Psoas muscle (tissue), 8 donors: ENCODE measurements around the gene SMC4. TPM values are rescaled to one million over a fixed set of nuclear protein-coding genes. Genes with fewer than 3 reads are reported as not detected.

Source experiments
- ATAC-seq, 4 donors: fragments of 200-7000 bp; cut with Tn5 transposase; one replicate each; pipeline ENCODE4 v1.9.1; 2020; ENCODE audit warnings: moderate library complexity in 3 of 4, mild to moderate bottlenecking in 2 of 4
- DNase-seq, 2 donors: peaks; one replicate each; pipeline ENCODE4 v3.0.0-alpha.2; 2020
- H3K27ac ChIP-seq: fragments of 200-600 bp; one replicate; pipeline ENCODE4 v1.8.0; 2022
- H3K27me3 ChIP-seq, 3 donors: fragments of 200-600 bp in 1 of 3; one replicate each; pipeline versions ENCODE4 v1.6.1 to v1.8.0; 2013 to 2022; ENCODE audit warnings: low read length in 2 of 3, mild to moderate bottlenecking in 2 of 3, moderate library complexity in 1 of 3; ENCODE audit not compliant: insufficient read depth in 3 of 3
- H3K36me3 ChIP-seq, 2 donors: fragments of 200-600 bp in 1 of 2; one replicate each; pipeline versions ENCODE4 v1.6.1 to v1.8.0; 2013 to 2022; ENCODE audit warnings: low read depth in 1 of 2, mild to moderate bottlenecking in 1 of 2, moderate library complexity in 1 of 2; ENCODE audit not compliant: insufficient read depth in 1 of 2
- H3K4me1 ChIP-seq: fragments of 200-600 bp; one replicate; pipeline ENCODE4 v1.8.0; 2022
- H3K4me3 ChIP-seq: fragments of 200-600 bp; one replicate; pipeline ENCODE4 v1.8.0; 2022; ENCODE audit warnings: mild to moderate bottlenecking
- H3K9me3 ChIP-seq: fragments of 200-600 bp; one replicate; pipeline ENCODE4 v1.8.0; 2022
- WGBS, 3 donors: extraction: QIAGEN DNeasy Blood & Tissue Kit; methylation state at CpG; one replicate each; pipeline versions ENCODE4 v1.1.6 to v1.1.7; 2013; 5-methylcytosine and 5-hydroxymethylcytosine counted together
- intact Hi-C, 2 donors: fragments of 100-400 bp; cut with DNase I; formaldehyde crosslinking; loops; one replicate each; pipeline versions ENCODE4 v1.11.0 to v1.14.2; 2022
- polyA plus RNA-seq, 3 donors: library from polyadenylated mRNA; stranded (reverse); fragments of 200-250 nt; gene quantifications; one replicate each; pipeline ENCODE4 v1.2.3, GENCODE V29; 2013
- total RNA-seq, 4 donors: library from RNA; stranded (reverse); fragmentation: NEBNext Ultra II Directional in 2 of 4; extraction: Animal tissue kit (Norgen Biotek cat#: 25700) in 2 of 4; gene quantifications; one replicate each; pipeline versions ENCODE4 v1.2.1 to v1.2.4, GENCODE V29; 2021 to 2023
- TF ChIP-seq, protein P1 (sequence below): fragments of 200-600 bp; IDR thresholded peaks from one replicate; pipeline ENCODE4 v1.8.0; 2022; ENCODE audit warnings: antibody characterized with exemption
- donor health status: healthy with polysubstance abuse.
- donor health status: DM: no; HTN: no; CAD: no; lungs with moderate emphysema.
- donor health status: Bipolar disorder and iron deficiency.
- donor health status: healthy.
- donor health status: DM: yes; HTN: yes; CAD: no.
- donor health status: DM: no; HTN: no; CAD: no.
- donor health status: DM: no; HTN: no; CAD: no.
- donor health status: DM: yes; HTN: yes; CAD: no.

SMC4 gene
- total and polyA plus RNA-seq, 7 donors, result 6.9 to 17.3 (median 8.6) TPM

DNA sequence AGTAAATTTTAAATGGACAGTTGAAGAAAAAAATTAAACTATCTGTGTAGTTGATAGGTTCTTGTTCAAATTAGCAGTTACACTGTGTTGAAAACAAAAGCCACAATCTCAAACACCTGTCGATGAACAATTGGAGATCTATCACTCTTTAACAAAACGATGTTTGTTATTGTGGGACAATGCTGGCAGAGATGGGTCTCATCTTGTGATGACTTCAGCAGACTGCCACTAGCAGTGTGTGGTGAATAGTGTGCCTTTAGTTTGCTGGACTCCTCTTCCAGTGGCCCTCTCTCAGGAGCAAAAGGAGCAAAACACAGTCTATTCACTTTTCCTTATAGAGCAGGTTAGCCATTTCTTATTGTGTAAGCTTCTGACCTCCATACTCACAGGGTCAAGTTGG is 64.9 kb downstream of the SMC4 start:
- 80 to 89% (median 86%) methylated on average over 2 of the region's 2 CpGs for WGBS, 3 donors

DNA sequence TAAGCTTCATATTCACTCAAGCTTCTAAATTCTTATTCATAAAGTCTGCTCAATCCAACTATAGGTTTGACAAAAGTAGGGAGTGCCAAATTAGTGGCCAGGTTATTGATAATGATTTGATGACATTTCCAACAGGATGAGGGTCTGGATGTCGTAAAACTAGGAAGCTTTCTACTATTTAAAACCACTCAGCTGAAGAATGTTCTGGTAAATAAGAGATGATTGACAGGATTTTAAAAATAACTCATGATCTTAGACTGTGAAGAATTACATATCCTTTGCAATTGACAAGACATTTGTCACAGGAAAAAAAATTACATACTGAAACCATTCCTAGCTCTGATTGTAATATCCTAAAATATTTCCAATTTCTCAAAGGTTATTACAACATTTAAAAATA is 65.5 kb downstream of the SMC4 start:
- Histone ChIP-seq H3K36me3 (no peaks in the 10 kb centered on the region), H3K4me1 (no peaks in the 10 kb centered on the region), H3K9me3 (no peaks in the 10 kb centered on the region), H3K4me3 (no peak overlapping the region), H3K27me3 (no peaks in the 10 kb centered on the region), H3K27ac (no peak overlapping the region)
- no peak for DNase-seq
- ATAC-seq, result no peak
- intact Hi-C loops, result no loop called here
- TF ChIP-seq, protein P1, sequence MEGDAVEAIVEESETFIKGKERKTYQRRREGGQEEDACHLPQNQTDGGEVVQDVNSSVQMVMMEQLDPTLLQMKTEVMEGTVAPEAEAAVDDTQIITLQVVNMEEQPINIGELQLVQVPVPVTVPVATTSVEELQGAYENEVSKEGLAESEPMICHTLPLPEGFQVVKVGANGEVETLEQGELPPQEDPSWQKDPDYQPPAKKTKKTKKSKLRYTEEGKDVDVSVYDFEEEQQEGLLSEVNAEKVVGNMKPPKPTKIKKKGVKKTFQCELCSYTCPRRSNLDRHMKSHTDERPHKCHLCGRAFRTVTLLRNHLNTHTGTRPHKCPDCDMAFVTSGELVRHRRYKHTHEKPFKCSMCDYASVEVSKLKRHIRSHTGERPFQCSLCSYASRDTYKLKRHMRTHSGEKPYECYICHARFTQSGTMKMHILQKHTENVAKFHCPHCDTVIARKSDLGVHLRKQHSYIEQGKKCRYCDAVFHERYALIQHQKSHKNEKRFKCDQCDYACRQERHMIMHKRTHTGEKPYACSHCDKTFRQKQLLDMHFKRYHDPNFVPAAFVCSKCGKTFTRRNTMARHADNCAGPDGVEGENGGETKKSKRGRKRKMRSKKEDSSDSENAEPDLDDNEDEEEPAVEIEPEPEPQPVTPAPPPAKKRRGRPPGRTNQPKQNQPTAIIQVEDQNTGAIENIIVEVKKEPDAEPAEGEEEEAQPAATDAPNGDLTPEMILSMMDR, result no peak
- 43 to 85% (median 76%) methylated on average over 1 of the region's 1 CpG for WGBS, 3 donors

More for the DNA sequence above, 64.9 kb downstream of the SMC4 start:
- DNase-seq (no peak), ATAC-seq (no peak)
- no peaks in the 10 kb centered on the region for H3K9me3 ChIP-seq
- H3K36me3 ChIP-seq, result no peaks in the 10 kb centered on the region
- no peaks in the 10 kb centered on the region for H3K4me1 ChIP-seq
- H3K27me3 ChIP-seq, result no peaks in the 10 kb centered on the region
- TF ChIP-seq, protein P1, result no peak
- no peak overlapping the region for H3K27ac ChIP-seq
- no peak overlapping the region for H3K4me3 ChIP-seq
- intact Hi-C loops, result no loop called here

DNA sequence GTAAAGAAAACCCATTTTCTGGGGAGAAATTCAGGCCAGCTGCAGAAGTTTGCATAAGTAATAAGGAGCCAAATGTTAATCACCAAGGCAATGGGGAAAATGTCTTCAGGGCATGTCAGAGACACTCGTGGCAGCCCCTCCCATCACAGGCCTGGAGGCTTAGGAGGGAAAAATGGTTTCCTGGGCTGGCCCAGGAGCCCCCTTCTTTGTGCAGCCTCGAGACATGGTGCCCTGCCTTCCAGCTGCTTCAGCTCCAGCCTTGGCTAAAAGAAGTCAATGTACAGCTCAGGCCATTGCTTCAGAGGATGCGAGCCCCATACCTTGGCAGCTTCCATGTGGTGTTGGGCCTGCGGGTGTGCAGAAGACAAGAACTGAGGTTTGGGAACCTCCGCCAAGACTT is 70.7 kb downstream of the SMC4 start:
- ATAC-seq, result no peak
- no peaks in the 10 kb centered on the region for H3K36me3 ChIP-seq
- no peak overlapping the region for H3K27ac ChIP-seq
- H3K4me1 ChIP-seq, result no peaks in the 10 kb centered on the region
- no peaks in the 10 kb centered on the region for H3K9me3 ChIP-seq
- no peak overlapping the region for H3K4me3 ChIP-seq
- peaks cover 0 to 4% (median 0%) of the 10 kb centered on the region in 3 donors for H3K27me3 ChIP-seq
- DNase-seq, result no peak
- TF ChIP-seq, protein P1, result no peak
- intact Hi-C loops, result no loop called here
- WGBS, 3 donors, result 81 to 87% (median 82%) methylated on average over 5 of the region's 5 CpGs

DNA sequence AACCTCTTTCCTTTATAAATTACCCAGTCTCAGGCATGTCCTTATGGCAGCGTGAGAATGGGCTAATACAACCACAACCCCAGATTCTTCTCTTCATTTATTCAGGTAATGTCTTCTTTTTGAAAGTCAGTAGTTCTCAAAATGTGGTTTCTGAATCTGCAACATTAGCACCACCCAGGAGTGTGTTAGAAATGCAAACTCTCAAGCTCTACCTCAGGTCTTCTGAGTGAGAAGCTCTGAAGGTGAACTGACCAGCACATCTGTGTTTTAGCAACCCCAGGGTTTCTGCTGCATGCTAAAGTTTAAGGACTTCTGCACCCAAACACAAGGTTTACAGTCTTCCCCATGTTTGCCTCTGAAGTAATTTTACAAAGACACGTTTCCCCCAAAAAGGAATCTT is 72.4 kb downstream of the SMC4 start:
- H3K27ac ChIP-seq, result no peak overlapping the region
- DNase-seq (no peak), ATAC-seq (no peak)
- WGBS, 3 donors, result 71 to 78% (median 77%) methylated on average over 2 of the region's 2 CpGs
- H3K4me3 ChIP-seq, result no peak overlapping the region
- H3K27me3 ChIP-seq, result peaks cover 0 to 4% (median 0%) of the 10 kb centered on the region in 3 donors
- TF ChIP-seq, protein P1, result no peak
- no peaks in the 10 kb centered on the region for H3K36me3 ChIP-seq
- no peaks in the 10 kb centered on the region for H3K9me3 ChIP-seq
- intact Hi-C loops, result no loop called here
- H3K4me1 ChIP-seq, result no peaks in the 10 kb centered on the region

DNA sequence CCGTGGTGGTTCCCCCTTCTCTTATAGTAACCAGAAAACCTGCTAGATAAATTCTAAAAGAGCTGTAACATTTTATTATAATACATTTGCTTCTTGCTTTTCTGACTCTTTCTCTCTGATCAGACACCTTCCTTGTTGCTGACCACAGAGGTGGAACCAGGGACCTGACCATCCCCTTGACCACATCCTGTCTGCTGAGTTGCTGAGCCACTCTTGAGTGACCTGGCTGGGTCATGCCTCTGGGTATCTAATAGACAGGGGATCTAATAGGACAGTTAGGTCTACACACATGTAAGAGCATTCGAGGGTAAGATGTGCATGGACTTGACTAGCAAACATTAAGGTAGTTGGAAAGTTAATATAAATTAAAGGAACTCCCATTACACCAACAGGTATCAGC is 72.9 kb downstream of the SMC4 start:
- H3K4me1 ChIP-seq, result no peaks in the 10 kb centered on the region
- TF ChIP-seq, protein P1, result no peak
- ATAC-seq (no peak), DNase-seq (no peak)
- intact Hi-C loops, result no loop called here
- H3K27ac ChIP-seq, result no peak overlapping the region
- H3K4me3 ChIP-seq, result no peak overlapping the region
- peaks cover 0 to 4% (median 0%) of the 10 kb centered on the region in 3 donors for H3K27me3 ChIP-seq
- no peaks in the 10 kb centered on the region for H3K36me3 ChIP-seq
- 62 to 72% (median 68%) methylated on average over 2 of the region's 2 CpGs for WGBS, 3 donors
- no peaks in the 10 kb centered on the region for H3K9me3 ChIP-seq
